HCT116 (cell line): ENCODE measurements around the gene ANKRD13D.

Experiments used
- POLR2AphosphoS5 ChIP-seq: IDR thresholded peaks from 2 replicates; pipeline ENCODE4 v1.6.1; 2011; ENCODE audit warnings: mild to moderate bottlenecking, low read depth, low read length, moderate library complexity
- TF ChIP-seq, protein P1 (sequence below): IDR thresholded peaks from 2 replicates; pipeline ENCODE4 v1.6.1; 2012; ENCODE audit warnings: low read depth

DNA sequence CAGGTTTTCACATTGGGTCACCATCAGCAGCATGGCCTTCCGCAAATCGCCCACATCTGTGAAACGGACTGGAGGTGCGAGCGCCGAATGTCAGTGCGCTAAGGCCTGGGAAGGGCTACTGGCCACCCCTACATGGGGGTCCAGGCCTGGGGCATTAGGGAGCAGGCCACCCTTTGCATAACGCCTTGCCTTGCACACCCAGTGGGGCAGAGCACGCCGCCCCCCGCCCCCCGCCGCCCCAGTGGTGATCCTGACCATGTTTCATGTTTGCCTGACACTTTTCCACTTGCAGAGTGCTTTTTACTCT lies 20.2 kb upstream of the ANKRD13D start:
- TF ChIP-seq, protein P1, sequence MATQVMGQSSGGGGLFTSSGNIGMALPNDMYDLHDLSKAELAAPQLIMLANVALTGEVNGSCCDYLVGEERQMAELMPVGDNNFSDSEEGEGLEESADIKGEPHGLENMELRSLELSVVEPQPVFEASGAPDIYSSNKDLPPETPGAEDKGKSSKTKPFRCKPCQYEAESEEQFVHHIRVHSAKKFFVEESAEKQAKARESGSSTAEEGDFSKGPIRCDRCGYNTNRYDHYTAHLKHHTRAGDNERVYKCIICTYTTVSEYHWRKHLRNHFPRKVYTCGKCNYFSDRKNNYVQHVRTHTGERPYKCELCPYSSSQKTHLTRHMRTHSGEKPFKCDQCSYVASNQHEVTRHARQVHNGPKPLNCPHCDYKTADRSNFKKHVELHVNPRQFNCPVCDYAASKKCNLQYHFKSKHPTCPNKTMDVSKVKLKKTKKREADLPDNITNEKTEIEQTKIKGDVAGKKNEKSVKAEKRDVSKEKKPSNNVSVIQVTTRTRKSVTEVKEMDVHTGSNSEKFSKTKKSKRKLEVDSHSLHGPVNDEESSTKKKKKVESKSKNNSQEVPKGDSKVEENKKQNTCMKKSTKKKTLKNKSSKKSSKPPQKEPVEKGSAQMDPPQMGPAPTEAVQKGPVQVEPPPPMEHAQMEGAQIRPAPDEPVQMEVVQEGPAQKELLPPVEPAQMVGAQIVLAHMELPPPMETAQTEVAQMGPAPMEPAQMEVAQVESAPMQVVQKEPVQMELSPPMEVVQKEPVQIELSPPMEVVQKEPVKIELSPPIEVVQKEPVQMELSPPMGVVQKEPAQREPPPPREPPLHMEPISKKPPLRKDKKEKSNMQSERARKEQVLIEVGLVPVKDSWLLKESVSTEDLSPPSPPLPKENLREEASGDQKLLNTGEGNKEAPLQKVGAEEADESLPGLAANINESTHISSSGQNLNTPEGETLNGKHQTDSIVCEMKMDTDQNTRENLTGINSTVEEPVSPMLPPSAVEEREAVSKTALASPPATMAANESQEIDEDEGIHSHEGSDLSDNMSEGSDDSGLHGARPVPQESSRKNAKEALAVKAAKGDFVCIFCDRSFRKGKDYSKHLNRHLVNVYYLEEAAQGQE, result no peak
- TF ChIP-seq POLR2AphosphoS5, result no peak
